K562 (cell line): ENCODE results near the gene TBC1D32. TPM values are rescaled to one million over a fixed set of nuclear protein-coding genes. Genes with fewer than 3 reads are reported as not detected.

Source experiments
- CREBBP ChIP-seq: IDR thresholded peaks from one replicate; pipeline ENCODE4 v1.6.1; 2012; ENCODE audit warnings: low read depth, mild to moderate bottlenecking, control low read depth, inconsistent platforms, low read length
- PCBP2 ChIP-seq: fragments of 200-400 bp; formaldehyde crosslinking; IDR thresholded peaks from 2 replicates; pipeline ENCODE4 v1.6.1; 2018; ENCODE audit warnings: low read length, low read depth, mild to moderate bottlenecking, moderate library complexity; ENCODE audit not compliant: poor library complexity, severe bottlenecking
- RBM25 ChIP-seq: fragments of 200-400 bp; formaldehyde crosslinking; IDR thresholded peaks from 2 replicates; pipeline ENCODE4 v1.6.1; 2018; ENCODE audit warnings: low read length, low read depth, moderate library complexity; ENCODE audit not compliant: severe bottlenecking
- SP1 ChIP-seq: sonication (generic); formaldehyde crosslinking; IDR thresholded peaks from 2 replicates; pipeline ENCODE4 v1.8.1; 2022; ENCODE audit warnings: mild to moderate bottlenecking, missing genetic modification reagents
- polyA plus RNA-seq, 8 experiments: library from polyadenylated mRNA; depleted of rRNA in 4 of 8; stranded (reverse) in 5 of 8; unstranded in 3 of 8; fragments of >200 nt; fragmentation: Nextera tagmentation in 2 of 8; fragmentation: Illumina TruSeq in 1 of 8; extraction: Ambion mirVana in 2 of 8; extraction: Trizol in 1 of 8; gene quantifications; 2 replicates each; pipeline versions ENCODE4 v1.2.1 to v1.2.3, GENCODE V29; 2011 to 2014; ENCODE audit warnings: inconsistent platforms in 1 of 8, missing spikeins in 1 of 8
- total RNA-seq, 7 experiments: library from RNA; depleted of rRNA in 6 of 7; stranded (reverse); fragments of >200 nt in 6 of 7; fragmentation: Illumina TruSeq in 2 of 7; extraction: Trizol in 2 of 7; gene quantifications; 2 replicates each; pipeline versions ENCODE4 v1.2.1 to v1.2.3, GENCODE V29; 2011 to 2021; ENCODE audit warnings: low replicate concordance in 1 of 7
- TF ChIP-seq, protein P1 (sequence below): conservative IDR thresholded peaks from 2 replicates; pipeline ENCODE4 v1.6.1; 2011; ENCODE audit warnings: low read depth, mild to moderate bottlenecking, low read length; ENCODE audit not compliant: control insufficient read depth
- TF ChIP-seq, protein P2 (sequence below): sonication (generic); formaldehyde crosslinking; IDR thresholded peaks from 2 replicates; pipeline ENCODE4 v1.4.0; 2020; ENCODE audit warnings: mild to moderate bottlenecking, missing genetic modification reagents
- TF ChIP-seq, protein P3 (sequence below), 2 experiments: fragments of 450-650 bp in 1 of 2; IDR thresholded peaks; 2 replicates each; pipeline ENCODE4 v1.6.1; 2011 to 2017; ENCODE audit warnings: low read depth in 2 of 2, antibody characterized with exemption in 1 of 2, borderline replicate concordance in 1 of 2, low read length in 1 of 2, mild to moderate bottlenecking in 1 of 2, mixed read lengths in 1 of 2; ENCODE audit not compliant: control insufficient read depth in 1 of 2
- TF ChIP-seq, protein P4 (sequence below): sonication (generic); formaldehyde crosslinking; IDR thresholded peaks from 2 replicates; pipeline ENCODE4 v1.8.1; 2023; ENCODE audit warnings: mild to moderate bottlenecking, missing genetic modification reagents, moderate library complexity
- TF ChIP-seq, protein P5 (sequence below): fragments of 250-450 bp; sonication (Bioruptor Pico); IDR thresholded peaks from 2 replicates; pipeline ENCODE4 v1.5.1; 2021; ENCODE audit warnings: mild to moderate bottlenecking

TBC1D32 gene
- total and polyA plus RNA-seq, 9 of the 15 experiments (the other 6 are each of a cell fraction or from before 2014, with no cell fraction given), result 2.5 to 9.6 (median 3.9) TPM

DNA sequence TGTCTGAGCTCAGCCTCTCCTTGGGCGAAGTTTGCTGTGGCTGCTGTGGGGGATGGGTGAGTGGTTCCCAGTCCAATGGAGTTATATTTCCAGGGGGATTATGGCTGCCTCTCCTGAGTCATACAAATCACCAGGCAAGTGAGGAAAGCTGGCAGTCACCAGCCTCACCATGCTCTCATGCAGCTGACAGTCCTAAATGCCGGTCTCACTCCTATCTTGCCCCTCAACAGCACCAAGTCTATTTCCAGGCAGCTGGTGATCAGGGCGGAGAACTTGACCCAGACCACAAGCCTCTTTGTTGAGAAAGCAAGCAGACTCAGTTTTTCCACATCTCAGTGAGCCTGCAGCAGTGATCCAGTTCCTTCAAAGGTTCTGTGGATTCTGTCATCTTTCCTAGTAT, 98.9 kb downstream of the TBC1D32 start (continued):
- TF ChIP-seq, protein P1, sequence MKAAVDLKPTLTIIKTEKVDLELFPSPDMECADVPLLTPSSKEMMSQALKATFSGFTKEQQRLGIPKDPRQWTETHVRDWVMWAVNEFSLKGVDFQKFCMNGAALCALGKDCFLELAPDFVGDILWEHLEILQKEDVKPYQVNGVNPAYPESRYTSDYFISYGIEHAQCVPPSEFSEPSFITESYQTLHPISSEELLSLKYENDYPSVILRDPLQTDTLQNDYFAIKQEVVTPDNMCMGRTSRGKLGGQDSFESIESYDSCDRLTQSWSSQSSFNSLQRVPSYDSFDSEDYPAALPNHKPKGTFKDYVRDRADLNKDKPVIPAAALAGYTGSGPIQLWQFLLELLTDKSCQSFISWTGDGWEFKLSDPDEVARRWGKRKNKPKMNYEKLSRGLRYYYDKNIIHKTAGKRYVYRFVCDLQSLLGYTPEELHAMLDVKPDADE, result no peak
- TF ChIP-seq, protein P2, sequence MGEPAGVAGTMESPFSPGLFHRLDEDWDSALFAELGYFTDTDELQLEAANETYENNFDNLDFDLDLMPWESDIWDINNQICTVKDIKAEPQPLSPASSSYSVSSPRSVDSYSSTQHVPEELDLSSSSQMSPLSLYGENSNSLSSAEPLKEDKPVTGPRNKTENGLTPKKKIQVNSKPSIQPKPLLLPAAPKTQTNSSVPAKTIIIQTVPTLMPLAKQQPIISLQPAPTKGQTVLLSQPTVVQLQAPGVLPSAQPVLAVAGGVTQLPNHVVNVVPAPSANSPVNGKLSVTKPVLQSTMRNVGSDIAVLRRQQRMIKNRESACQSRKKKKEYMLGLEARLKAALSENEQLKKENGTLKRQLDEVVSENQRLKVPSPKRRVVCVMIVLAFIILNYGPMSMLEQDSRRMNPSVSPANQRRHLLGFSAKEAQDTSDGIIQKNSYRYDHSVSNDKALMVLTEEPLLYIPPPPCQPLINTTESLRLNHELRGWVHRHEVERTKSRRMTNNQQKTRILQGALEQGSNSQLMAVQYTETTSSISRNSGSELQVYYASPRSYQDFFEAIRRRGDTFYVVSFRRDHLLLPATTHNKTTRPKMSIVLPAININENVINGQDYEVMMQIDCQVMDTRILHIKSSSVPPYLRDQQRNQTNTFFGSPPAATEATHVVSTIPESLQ, result no peak
- TF ChIP-seq, protein P3, sequence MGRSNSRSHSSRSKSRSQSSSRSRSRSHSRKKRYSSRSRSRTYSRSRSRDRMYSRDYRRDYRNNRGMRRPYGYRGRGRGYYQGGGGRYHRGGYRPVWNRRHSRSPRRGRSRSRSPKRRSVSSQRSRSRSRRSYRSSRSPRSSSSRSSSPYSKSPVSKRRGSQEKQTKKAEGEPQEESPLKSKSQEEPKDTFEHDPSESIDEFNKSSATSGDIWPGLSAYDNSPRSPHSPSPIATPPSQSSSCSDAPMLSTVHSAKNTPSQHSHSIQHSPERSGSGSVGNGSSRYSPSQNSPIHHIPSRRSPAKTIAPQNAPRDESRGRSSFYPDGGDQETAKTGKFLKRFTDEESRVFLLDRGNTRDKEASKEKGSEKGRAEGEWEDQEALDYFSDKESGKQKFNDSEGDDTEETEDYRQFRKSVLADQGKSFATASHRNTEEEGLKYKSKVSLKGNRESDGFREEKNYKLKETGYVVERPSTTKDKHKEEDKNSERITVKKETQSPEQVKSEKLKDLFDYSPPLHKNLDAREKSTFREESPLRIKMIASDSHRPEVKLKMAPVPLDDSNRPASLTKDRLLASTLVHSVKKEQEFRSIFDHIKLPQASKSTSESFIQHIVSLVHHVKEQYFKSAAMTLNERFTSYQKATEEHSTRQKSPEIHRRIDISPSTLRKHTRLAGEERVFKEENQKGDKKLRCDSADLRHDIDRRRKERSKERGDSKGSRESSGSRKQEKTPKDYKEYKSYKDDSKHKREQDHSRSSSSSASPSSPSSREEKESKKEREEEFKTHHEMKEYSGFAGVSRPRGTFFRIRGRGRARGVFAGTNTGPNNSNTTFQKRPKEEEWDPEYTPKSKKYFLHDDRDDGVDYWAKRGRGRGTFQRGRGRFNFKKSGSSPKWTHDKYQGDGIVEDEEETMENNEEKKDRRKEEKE (IDR thresholded peaks at IDR 0.05; ENCODE audit: borderline replicate concordance in 1 of 2, control insufficient read depth in 1 of 2, low read depth in 2 of 2, low read length in 1 of 2), result no peak
- TF ChIP-seq CREBBP (no peak), PCBP2 (no peak), SP1 (CRISPR knock-in tag) (no peak), RBM25 (no peak)
- TF ChIP-seq, protein P4, sequence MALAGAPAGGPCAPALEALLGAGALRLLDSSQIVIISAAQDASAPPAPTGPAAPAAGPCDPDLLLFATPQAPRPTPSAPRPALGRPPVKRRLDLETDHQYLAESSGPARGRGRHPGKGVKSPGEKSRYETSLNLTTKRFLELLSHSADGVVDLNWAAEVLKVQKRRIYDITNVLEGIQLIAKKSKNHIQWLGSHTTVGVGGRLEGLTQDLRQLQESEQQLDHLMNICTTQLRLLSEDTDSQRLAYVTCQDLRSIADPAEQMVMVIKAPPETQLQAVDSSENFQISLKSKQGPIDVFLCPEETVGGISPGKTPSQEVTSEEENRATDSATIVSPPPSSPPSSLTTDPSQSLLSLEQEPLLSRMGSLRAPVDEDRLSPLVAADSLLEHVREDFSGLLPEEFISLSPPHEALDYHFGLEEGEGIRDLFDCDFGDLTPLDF, result no peak
- TF ChIP-seq, protein P5, sequence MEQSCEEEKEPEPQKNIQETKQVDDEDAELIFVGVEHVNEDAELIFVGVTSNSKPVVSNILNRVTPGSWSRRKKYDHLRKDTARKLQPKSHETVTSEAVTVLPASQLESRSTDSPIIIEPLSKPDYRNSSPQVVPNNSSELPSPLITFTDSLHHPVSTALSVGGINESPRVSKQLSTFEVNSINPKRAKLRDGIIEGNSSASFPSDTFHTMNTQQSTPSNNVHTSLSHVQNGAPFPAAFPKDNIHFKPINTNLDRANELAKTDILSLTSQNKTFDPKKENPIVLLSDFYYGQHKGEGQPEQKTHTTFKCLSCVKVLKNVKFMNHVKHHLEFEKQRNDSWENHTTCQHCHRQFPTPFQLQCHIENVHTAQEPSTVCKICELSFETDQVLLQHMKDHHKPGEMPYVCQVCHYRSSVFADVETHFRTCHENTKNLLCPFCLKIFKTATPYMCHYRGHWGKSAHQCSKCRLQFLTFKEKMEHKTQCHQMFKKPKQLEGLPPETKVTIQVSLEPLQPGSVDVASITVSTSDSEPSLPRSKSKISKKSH (CRISPR knock-in tag), result no peak
